HG03045 (cell line): ENCODE data around the gene LRIT2.

Experiments
- ATAC-seq: cut with Tn5 transposase; IDR thresholded peaks from one replicate; pipeline ENCODE4 v1.9.1; 2021; ENCODE audit warnings: mild to moderate bottlenecking, moderate library complexity; ENCODE audit not compliant: unreplicated experiment

Gene LRIT2, protein sequence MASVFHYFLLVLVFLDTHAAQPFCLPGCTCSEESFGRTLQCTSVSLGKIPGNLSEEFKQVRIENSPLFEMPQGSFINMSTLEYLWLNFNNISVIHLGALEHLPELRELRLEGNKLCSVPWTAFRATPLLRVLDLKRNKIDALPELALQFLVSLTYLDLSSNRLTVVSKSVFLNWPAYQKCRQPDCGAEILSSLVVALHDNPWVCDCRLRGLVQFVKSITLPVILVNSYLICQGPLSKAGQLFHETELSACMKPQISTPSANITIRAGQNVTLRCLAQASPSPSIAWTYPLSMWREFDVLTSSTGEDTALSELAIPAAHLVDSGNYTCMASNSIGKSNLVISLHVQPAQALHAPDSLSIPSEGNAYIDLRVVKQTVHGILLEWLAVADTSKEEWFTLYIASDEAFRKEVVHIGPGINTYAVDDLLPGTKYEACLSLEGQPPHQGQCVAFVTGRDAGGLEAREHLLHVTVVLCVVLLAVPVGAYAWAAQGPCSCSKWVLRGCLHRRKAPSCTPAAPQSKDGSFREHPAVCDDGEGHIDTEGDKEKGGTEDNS

DNA sequence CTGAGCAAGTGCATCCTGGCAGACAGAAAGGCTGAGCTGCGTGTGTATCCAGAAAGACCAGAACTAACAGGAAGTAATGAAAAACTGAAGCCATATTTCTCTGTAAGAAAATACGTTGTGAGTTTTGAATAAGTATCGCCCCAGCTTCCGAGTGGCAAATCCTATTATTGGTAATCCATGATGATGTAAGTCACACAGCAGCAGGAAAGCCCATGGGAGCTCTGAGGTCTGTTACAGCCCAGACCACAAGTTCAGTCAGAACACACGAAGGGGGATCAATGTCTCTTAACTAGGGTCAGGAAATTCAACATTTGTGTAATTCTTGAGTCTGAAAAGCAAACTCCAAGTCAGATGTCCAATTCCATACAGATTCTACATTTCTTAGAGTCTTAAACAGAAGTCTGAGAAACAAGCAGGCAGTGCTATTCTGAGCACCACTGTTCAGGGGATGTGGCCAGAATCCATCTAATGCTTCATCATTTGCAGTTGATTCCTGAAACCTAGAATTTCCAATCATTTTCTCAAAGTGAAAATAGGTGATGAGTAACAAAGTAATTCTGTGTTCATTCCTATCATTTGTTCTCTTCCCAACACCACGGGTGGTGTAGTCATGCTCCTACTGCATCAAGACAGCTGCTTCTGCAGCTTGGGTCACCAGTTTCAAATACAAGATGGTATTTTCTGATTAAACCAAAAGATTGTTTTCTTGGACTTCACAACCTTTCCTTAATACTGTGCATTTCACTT is at the start of gene LRIT2:
Gene LRIT2 (minus strand): TSS at position 118 of the 747 bp plus-strand sequence. CDS start 24 bp downstream, at position 94.
- ATAC-seq = no peak

DNA sequence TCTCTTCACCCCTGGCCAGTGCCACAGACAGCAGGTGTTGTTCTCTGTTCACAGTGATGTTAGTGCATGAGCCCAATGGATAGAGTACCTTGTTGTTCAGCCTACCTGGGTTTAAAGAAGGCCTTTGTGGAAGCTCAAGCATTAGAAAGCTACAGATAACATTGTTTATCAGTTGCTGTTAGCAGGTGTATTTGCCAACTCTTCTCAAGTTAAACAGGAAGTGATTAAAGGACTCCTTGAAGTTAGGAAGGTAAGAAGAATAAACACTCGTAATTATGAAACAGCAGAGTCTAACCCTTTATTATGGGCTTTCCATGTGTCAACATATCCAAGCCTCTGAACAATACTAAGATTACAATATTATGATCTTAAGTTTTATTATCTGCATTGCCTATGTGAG is 45.4 kb upstream of the LRIT2 start:
- ATAC-seq = no peak

DNA sequence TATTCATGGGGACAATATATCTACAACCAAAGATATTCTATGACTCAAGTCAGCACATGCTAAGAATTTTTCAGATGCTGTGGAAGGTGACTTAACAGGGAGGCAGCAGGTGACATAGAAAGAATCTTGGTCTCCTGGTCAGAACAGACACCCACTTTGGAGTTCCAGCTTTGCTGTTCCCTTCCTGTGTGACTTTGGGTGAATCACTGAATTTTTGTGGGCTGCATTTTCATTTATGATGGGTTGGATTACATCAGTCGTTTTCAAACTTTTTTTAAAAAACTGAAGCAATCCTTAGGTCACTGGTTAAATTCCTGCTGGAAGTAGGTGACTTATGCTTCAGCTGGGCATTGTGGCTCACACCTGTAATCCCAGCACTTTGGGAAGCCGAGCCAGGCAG is 44.4 kb upstream of the LRIT2 start:
- ATAC-seq = no peak

DNA sequence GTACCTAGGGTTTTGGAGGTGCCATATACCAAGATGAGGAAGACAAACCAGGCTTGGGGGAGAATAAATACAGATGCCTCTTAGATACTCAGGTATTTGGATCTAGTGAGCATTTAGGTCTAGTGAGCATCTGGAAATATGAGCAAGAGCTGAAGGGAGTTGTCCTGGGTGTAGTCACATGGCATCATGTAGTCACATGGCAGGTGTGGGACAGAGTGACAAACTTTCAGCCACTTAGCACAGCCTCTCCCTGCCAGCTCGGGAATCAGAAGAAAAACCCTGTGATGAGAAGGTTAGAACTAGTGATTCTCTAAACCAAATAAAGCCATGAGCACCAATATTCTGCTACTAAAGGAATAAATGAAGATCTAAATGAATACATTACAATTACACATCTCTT is 43.8 kb upstream of the LRIT2 start:
- no peak for ATAC-seq

DNA sequence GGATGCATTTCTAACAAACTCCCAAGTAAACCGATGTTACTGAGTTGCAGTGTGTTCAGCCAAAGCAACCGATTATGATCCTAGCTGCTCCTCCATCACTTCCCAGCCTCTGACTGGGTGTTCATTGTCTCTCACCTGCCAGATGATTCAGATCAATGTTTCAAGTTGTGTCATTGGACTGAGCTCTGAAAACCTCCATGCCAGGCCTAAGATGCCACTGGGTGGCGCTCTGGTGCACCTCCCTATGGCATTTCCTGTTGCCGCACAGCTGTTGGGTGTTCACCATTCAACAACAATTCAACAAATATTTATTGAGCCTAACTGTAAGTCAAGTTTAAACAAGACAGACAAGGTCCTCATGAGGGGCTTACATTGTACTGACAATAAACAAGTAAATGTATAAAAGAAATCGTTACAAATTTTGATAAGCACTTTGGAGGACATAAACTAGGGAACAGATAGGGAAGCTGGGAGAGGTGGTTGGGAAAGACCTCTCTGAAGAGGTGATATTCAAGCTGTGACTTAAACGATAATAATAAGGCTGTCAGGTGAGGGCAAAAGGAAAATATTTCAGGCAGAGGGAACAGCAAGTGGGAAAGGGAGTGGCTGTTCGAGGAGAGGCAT is 42.3 kb upstream of the LRIT2 start:
- ATAC-seq = no peak

DNA sequence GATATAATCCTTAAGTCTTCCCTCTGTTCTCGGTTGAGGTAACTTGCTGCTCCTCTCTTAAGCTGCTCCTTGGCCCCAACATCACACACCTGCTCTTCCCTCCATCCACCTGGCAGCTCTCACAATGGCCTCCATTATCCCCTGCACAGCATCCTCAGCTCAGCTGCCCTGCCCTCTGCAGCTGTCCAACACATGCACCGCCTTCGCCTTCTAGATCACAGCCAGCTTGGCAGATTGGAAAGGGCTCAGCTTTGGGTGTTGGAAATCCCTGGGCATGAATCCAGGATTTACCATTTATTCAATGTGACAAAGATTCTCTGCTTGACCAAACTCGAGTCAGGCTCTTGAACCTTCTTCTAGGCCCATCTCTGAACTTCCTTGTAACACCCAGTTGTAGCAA is 40.1 kb upstream of the LRIT2 start:
- no peak for ATAC-seq

DNA sequence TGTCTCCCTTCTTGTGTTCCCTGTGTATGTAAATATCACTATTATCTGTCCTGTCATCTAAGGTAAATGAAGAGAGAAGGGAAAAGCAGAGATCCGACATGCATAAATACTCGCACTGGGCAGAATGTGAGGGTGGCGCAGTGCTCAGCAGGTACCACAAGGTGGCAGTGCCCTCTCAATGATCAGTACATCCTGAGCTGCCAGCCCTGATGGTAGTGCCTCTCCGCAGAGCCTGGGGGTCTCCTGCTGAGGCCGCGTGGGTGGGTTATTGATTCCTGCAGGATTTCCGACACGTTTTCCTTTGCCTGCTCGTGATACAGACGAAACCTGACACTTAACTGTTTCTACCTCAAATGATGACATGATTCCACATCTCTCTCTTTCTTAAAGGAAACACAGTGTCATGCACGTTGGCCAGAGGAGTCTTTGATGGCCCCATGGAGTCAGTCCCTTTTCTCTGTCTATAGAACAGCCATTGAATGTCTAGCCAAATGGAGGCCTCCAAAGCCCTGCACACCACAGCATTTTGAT is 39.3 kb upstream of the LRIT2 start:
- ATAC-seq = peak; percentile 87

DNA sequence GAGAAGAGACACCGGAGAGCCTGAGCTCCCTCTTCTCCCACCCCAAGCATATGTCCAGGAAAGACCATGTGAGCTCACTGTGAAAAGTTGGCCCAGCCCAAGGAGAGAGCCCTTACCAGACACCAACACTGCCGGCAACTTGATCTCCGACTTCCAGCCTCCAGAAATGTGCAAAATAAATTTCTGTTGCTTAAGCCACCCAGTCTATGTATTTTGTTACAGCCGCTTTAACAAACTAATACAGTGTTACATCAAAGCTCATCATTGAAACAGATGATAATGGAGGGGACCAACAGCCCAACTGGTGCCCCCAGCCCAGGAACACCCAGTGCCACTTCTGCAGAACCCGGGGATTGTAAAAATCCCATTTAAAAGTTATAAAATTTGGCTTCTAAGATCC is 38.4 kb upstream of the LRIT2 start:
- no peak for ATAC-seq

DNA sequence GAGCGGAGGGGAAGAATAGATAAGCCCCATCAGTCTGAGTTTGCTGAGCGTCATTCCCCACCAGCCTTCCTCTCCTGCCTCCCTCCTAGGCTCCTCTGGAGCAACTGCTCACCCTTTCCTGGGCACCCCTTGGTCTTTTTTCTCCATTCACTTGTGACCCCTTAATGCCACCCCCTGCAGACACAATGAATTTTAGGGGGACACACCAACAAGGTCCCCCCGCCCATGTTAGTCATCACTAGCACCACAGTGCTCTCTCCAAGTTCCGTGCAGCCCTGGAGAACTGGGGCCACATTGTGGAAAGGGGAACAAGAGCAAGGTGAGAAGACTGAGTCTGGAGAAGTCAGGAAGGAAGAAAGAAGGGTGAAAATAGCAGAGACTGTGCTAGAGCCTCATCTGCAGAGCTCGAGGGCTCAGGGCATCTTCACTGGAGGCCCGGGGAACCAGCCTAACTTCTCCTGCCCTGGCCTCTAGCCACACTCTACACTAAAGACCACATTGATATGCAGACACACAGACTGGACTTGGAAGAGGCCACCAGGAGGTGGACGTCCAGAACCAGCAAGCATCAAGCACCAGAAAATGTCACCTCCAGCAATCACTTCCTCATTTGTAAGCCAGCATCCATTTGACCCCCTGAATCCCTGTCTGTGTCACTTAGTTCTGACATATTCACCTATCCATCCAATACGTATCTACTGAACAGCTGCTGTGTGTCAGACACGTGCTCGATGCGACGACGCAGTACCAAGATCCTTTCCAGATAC is 37.0 kb upstream of the LRIT2 start:
- no peak for ATAC-seq

DNA sequence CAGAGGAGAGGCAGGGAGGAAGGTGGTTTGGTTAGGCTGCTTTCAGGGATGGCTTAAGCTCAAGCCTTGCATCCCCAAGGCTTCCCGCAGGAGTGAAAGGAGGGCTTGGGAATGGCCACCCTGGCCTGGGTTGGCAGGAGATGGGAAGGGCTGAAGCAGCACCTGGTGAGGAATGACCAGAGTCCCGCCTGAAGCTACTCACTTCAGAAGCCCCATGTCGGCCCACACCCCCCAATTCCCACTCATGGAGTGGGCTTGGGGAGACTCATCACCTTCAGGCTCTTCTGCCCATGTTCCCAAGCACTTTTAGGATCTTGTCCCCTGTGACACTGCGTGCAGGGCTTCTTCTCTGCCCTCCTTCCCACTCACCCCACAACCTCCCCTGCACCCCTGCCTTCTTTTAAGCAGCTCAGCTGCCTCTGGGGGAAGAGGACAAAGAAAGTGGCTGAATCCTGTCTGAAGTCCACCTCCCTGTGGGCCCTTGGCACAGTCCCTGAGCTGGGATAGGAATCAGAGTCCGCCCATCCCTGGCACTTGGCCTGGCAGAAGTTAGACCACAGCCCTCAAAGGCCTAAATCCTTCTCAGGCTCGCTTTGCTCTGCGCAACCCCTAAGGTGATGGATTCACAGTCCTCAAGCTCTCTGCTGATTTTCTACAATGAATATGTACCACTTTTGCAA is 36.0 kb upstream of the LRIT2 start:
- ATAC-seq = no peak

DNA sequence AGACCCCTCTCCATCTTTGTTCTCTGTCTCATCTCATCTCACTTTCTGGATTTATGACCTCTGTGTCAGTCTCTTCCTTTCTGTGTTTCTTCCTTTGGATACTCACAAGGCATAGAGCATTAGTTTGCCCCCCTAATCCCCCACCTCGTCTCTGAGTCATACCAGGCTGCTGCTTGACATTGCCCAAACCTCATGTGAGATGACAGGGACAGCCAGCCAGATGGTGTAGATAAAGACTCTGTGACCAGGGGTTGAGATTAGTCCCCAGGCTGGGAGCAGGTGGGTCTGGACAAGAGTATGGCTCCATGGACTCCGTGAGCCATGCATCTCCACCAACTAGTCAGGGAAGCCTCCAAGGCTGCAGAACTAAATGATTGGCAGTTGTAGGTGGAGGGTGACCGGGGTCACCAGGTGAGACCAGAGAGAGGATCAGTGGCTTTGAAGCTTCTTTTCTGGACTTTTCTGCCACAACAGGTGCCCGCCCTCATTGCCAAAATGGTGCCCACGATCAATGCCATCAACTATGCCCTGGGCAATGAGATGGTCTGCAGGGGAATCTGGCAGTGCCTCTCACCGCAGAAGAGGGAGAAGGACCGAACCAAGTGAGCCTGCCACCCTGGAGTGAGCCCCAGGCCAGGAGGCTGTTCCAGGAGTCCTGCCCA is 32.8 kb upstream of the LRIT2 start:
- ATAC-seq = no peak

DNA sequence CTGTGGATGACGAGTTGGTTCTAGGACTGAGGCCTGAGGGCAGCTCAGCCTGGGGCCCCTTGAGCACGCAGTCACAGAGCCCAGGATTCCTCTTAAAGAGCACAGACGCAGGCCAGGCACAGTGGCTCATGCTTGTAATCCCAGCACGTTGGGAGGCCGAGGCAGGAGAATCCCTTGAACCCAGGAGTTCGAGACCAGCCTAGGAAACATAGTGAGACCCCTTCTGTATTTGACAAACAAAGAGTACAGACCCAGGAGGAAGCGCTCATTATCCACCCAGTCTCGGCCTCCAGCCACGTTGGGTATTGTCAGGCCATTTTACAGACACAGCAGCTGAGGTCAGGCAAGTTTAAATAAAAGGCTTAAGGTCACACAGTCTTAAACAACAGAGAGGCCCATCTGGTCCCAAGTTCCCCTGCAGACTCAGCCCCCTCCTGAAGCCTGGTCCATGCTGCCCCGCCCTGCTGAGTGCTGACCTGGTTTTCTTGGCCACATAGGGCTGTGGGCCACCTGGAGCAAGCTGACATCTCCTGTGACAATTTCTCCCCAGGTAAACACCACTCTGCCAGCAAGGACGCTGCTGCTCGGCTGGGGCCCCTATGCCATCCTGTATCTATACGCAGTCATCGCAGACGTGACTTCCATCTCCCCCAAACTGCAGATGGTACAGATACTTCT is 32.1 kb upstream of the LRIT2 start:
- ATAC-seq = no peak

DNA sequence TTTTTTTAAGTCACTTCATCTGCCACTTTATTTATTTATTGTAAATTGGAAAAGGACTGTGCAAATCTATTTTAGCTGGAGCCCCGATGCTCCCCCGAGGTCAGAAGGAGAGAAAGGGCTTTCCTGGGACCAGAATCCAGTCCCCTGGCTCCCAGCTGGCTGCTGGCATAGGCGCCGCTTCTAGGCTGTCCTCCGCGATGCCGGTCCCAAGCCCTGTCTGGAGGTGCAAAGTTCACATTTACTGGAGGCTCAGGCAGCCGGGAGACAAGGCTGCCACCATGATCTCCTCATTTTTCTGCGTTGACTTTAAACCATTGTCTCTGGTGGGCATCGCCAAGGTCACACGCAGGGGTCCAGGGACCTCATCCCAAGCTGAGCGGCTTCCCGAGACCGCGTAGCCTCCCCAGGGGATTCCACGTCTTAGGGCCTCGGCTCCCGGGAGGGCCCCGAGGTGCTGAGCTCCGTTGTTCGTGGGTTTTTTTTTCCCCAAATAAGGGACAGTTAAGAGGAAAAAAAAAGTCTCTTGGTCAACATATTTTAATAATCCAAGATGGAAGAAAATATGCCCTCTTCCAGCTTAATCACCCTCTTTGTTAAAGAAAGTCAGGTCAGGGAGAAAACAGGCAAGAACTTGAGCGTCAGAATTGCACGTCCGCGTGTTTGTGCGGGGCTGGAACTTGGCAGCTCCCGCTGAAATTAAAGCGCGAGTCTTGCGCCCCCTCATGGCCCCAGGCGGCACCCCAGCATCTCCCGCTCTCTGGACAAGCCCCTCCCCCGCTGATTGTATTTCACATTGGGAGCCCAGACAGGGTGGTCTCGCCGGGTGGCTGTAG is 31.4 kb upstream of the LRIT2 start:
- ATAC-seq = no peak

DNA sequence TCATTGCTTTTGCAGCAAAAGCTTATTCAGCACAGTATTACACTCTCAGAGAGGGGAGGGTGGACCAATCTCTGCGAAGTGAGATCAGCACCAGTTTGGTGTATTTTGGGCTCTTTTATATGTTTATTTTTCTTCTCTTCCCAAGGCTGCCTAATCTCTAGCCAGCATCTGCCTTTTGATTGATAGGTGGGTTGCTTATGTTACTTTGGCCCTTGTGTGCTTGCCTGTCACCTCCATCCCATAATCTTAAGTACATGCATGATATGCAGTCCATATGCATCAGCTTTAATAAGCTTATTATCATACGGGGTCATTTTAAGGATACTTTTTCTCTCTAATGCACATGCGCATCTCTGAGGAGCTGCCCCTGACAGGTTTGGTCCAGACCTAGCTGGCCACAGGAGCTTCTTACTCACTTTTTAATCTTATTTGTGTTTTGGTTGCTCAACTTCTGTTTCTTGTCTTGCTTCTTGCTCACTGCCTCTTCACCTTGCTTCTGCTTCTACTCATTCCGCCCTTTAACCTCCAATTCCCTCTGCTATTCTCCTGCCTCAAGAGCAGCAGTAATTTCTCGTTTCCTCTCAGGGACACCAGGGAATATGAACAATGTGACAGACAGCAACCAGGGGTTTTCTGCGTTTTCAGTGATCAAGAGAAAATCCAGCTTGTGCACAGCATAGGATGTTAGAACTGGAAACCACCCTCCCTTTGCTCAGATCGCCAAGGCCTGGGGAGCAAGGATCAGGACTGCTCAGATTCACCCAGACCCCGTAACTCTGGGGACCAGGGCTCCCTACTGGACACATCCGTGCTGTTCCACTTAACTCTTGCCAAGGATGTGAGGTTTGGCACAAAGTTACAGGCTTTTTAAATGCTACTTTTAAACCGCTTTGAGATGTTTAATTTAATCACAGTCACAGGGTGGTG is 29.5 kb upstream of the LRIT2 start:
- no peak for ATAC-seq

DNA sequence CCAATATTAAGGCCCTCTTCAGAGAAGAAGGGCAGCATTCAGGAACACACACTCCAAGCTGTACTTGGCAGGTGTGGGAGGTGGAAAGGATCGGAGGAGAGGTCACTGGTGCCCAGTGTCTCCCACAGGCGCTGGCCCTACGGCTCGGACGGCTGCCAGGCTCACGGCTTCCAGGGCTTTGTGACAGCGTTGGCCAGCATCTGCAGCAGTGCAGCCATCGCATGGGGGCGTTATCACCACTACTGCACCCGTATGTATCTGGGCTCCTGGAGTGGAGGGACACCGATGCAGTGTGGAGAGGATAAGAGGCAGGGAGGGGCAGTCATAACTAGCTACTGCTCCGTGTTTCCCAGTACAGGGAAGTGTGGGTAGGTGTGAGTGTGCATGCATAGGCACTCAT is 23.4 kb upstream of the LRIT2 start:
- no peak for ATAC-seq

DNA sequence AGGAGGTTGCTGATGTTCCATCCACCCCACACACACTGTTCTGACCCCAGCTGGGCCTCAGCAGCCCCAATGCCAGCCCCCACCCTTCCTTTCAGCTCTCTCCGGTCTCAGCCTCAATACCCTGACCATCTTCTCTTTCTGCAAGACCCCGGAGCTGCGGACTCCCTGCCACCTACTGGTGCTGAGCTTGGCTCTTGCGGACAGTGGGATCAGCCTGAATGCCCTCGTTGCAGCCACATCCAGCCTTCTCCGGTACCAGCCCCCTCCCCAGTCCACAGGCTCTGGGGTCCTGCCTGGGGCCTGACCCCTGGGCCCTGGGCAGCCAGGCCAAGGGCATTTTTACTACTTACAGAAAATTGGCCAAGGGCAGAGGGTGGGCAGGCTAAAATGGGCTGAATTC is 22.2 kb upstream of the LRIT2 start:
- ATAC-seq = no peak

DNA sequence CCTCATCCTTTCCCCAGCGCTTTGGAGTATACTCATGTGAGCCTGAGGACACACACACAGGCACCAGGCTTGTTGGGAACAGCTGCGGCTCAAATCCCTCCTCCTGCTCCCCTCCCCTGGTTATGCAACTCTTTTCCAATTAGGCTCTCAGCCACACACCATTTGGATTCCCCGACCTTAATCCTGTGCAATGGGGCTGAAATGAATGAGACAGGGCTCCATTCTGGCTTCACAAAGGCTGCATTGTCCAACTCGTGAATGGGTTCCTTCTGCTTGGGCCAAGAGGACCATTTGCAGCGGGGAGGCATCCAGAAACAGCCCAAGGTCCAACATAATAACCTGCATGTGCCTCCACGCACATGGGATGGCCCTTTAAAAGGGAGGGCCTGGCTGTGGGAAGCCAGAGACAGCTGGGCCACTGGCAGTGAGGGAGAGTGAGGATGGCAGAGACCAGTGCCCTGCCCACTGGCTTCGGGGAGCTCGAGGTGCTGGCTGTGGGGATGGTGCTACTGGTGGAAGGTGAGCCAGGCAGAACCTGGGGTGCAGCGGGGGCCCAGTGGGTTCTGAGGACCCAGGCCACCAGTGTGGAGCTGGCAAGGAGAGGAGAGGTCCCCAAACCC is 19.4 kb upstream of the LRIT2 start, which contains the start of gene RGR:
Gene RGR (plus strand): TSS at position 403 of the 620 bp plus-strand sequence. CDS start 38 bp downstream, at position 441.
- ATAC-seq = no peak
